ENCODE results near the gene SARM1. TPM values are rescaled to one million over a fixed set of nuclear protein-coding genes. Genes with fewer than 3 reads are reported as not detected.
A peak's percentile ranks its signal among the peaks of the same experiment; 100 is the strongest.
"Not testable (repeated sequence)": the region's sequence is repeated elsewhere in the genome, so short reads cannot be mapped to it uniquely, and the experiment has no call there.

The SARM1 gene
- total RNA-seq, 3 donors from 2014 or later (not counting 1 experiment from before 2014, with no cell fraction given), result 25.7 to 33.0 (median 26.2) TPM

DNA sequence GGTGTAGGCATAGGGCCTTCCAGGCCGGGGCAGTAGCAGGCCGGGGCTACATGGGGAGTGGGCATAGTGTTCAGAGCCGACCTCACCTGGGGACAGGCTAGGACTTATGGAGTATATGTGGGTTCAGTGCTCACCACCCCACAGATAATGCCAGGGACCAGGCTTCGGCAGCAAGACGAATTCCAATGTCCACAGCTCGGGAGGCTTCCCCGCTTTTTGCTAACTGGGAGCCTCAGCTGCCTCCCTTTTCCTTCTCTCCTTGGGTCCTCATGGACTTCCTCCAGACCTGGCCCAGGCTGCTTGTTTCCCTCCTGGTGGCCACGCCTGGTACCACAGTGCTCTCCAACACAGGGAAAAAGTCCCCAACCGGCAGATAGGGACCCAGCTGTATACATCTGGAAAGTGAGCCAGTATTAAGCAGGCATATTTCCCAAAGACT lies 54.6 kb downstream of the SARM1 start:
- Mint-ChIP-seq H3K27me3 (ENCODE audit: low read depth in 2 of 2) (peaks cover 5 to 9% of the 10 kb centered on the region in 2 donors), H3K4me3 (no peak overlapping the region), H3K36me3 (no peaks in the 10 kb centered on the region), H3K27ac (no peak overlapping the region), H3K9me3 (no peaks in the 10 kb centered on the region), H3K4me1 (no peaks in the 10 kb centered on the region)
- TF ChIP-seq, protein P1, sequence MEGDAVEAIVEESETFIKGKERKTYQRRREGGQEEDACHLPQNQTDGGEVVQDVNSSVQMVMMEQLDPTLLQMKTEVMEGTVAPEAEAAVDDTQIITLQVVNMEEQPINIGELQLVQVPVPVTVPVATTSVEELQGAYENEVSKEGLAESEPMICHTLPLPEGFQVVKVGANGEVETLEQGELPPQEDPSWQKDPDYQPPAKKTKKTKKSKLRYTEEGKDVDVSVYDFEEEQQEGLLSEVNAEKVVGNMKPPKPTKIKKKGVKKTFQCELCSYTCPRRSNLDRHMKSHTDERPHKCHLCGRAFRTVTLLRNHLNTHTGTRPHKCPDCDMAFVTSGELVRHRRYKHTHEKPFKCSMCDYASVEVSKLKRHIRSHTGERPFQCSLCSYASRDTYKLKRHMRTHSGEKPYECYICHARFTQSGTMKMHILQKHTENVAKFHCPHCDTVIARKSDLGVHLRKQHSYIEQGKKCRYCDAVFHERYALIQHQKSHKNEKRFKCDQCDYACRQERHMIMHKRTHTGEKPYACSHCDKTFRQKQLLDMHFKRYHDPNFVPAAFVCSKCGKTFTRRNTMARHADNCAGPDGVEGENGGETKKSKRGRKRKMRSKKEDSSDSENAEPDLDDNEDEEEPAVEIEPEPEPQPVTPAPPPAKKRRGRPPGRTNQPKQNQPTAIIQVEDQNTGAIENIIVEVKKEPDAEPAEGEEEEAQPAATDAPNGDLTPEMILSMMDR (IDR thresholded peaks at IDR 0.05), result no peak
- DNase-seq, result peak in 1 of 2 donors; percentile 12
- Histone ChIP-seq H3K4me1 (ENCODE audit: control insufficient read depth, insufficient read depth, low read length) (no peaks in the 10 kb centered on the region), H3K27ac (ENCODE audit: low read length) (no peak overlapping the region), H3K9me3 (ENCODE audit: control insufficient read depth, insufficient read depth, low read length) (no peaks in the 10 kb centered on the region), H3K27me3 (ENCODE audit: control insufficient read depth, insufficient read depth, low read length) (no peaks in the 10 kb centered on the region), H3K4me3 (ENCODE audit: low read length) (no peak overlapping the region), H3K36me3 (ENCODE audit: control insufficient read depth, insufficient read depth, low read length) (no peaks in the 10 kb centered on the region)
- intact Hi-C loops (cut with micrococcal nuclease), result no loop called here
- ATAC-seq, result peak in 1 of 3 donors; percentile 10
- 87% methylated on average over 9 of the region's 9 CpGs for WGBS (ENCODE audit: insufficient coverage)

DNA sequence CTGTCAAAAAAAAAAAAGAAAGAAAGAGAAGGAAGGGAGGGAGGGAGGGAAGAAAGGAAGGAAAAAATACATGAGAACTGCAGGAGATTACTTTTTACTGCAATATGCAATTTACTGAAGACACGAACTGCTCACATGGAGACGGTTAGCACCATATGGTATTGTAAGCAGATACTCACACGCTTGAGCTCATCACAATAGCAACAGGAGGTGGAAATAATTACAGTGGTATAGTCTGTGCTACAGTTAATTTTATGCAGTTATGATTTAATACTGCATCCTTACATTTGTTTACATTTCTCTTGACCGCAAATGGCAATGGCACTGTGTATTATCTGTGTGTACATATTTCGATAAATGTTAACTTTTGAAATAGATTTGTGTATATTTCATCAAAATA lies 55.9 kb downstream of the SARM1 start:
- H3K9me3 ChIP-seq (ENCODE audit: control insufficient read depth, insufficient read depth, low read length), result no peaks in the 10 kb centered on the region
- no peak overlapping the region for H3K4me3 ChIP-seq (ENCODE audit: low read length)
- no peaks in the 10 kb centered on the region for H3K9me3 Mint-ChIP-seq
- intact Hi-C loops (cut with micrococcal nuclease), result no loop called here
- TF ChIP-seq, protein P1 (IDR thresholded peaks at IDR 0.05), result no peak
- no peaks in the 10 kb centered on the region for H3K4me1 Mint-ChIP-seq
- H3K27me3 ChIP-seq (ENCODE audit: control insufficient read depth, insufficient read depth, low read length), result no peaks in the 10 kb centered on the region
- 100% methylated on average over 2 of the region's 5 CpGs for WGBS (ENCODE audit: insufficient coverage)
- H3K27ac ChIP-seq (ENCODE audit: low read length), result no peak overlapping the region
- H3K27me3 Mint-ChIP-seq (ENCODE audit: low read depth in 2 of 2), result peaks cover 12 to 17% of the 10 kb centered on the region in 2 donors
- no peaks in the 10 kb centered on the region for H3K36me3 ChIP-seq (ENCODE audit: control insufficient read depth, insufficient read depth, low read length)
- H3K4me1 ChIP-seq (ENCODE audit: control insufficient read depth, insufficient read depth, low read length), result no peaks in the 10 kb centered on the region
- no peak overlapping the region for H3K4me3 Mint-ChIP-seq
- H3K36me3 Mint-ChIP-seq, result no peaks in the 10 kb centered on the region
- ATAC-seq (no peak), DNase-seq (no peak)
- no peak overlapping the region for H3K27ac Mint-ChIP-seq

DNA sequence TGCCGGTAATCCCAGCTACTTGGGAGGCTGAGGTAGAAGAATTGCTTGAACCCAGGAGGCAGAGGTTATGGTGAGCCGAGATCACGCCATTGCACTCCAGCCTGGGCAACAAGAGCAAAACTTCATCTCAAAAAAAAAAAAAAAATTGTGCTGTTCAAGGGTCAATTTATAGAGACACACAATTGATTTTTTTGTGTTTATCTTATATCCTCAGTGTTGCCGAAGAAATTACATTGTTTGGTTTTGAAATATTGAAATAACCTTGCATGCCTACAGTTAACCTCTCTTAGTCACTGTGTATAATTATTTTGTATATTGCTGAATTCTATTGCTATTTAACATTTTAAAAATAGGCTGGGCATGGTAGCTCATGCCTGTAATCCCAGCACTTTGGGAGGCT lies 56.5 kb downstream of the SARM1 start:
- DNase-seq; H3K4me1 ChIP-seq (ENCODE audit: control insufficient read depth, insufficient read depth, low read length); H3K4me3 ChIP-seq (ENCODE audit: low read length); H3K9me3 Mint-ChIP-seq; H3K36me3 ChIP-seq (ENCODE audit: control insufficient read depth, insufficient read depth, low read length); ATAC-seq; H3K27ac ChIP-seq (ENCODE audit: low read length); H3K4me3 Mint-ChIP-seq; H3K9me3 ChIP-seq (ENCODE audit: control insufficient read depth, insufficient read depth, low read length); H3K36me3 Mint-ChIP-seq; H3K27ac Mint-ChIP-seq; H3K4me1 Mint-ChIP-seq; intact Hi-C loops (cut with micrococcal nuclease); H3K27me3 ChIP-seq (ENCODE audit: control insufficient read depth, insufficient read depth, low read length): not testable (repeated sequence)
- 90% methylated on average over 3 of the region's 4 CpGs for WGBS (ENCODE audit: insufficient coverage)
- peaks cover 16 to 20% of the 10 kb centered on the region in 2 donors for H3K27me3 Mint-ChIP-seq (ENCODE audit: low read depth in 2 of 2)

DNA sequence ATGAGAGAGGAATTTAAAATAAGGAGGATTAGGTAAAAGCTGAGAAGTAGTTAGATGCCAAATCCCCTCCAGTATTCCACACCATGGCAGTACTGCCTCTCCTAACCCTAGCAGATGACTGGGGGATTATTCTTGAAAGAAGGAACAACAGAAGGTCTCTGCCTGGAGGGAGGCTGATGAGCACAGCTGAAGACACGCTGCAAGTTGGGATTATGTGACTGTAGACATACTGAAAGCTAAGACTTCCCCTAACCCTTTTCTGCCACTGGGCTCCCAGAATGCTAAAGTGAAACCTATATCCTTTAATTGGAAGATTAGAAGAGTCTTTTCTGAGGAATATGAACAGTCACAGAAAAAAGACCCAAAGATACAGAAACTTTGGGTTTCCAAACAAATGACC lies 62.2 kb downstream of the SARM1 start:
- H3K27me3 Mint-ChIP-seq (ENCODE audit: low read depth in 2 of 2), result peaks cover 13 to 16% of the 10 kb centered on the region in 2 donors
- H3K4me1 Mint-ChIP-seq, result no peaks in the 10 kb centered on the region
- Histone ChIP-seq H3K27ac (ENCODE audit: low read length) (no peak overlapping the region), H3K4me1 (ENCODE audit: control insufficient read depth, insufficient read depth, low read length) (no peaks in the 10 kb centered on the region), H3K4me3 (ENCODE audit: low read length) (no peak overlapping the region), H3K36me3 (ENCODE audit: control insufficient read depth, insufficient read depth, low read length) (no peaks in the 10 kb centered on the region), H3K9me3 (ENCODE audit: control insufficient read depth, insufficient read depth, low read length) (no peaks in the 10 kb centered on the region), H3K27me3 (ENCODE audit: control insufficient read depth, insufficient read depth, low read length) (peaks cover 2% of the 10 kb centered on the region)
- no peaks in the 10 kb centered on the region for H3K9me3 Mint-ChIP-seq
- no peak overlapping the region for H3K4me3 Mint-ChIP-seq
- DNase-seq (no peak), ATAC-seq (no peak)
- intact Hi-C loops (cut with micrococcal nuclease), result no loop called here
- WGBS (ENCODE audit: insufficient coverage), result no CpG with 5 or more reads among the region's 1 CpG
- no peak overlapping the region for H3K27ac Mint-ChIP-seq
- H3K36me3 Mint-ChIP-seq, result no peaks in the 10 kb centered on the region
- TF ChIP-seq, protein P1 (IDR thresholded peaks at IDR 0.05), result no peak

DNA sequence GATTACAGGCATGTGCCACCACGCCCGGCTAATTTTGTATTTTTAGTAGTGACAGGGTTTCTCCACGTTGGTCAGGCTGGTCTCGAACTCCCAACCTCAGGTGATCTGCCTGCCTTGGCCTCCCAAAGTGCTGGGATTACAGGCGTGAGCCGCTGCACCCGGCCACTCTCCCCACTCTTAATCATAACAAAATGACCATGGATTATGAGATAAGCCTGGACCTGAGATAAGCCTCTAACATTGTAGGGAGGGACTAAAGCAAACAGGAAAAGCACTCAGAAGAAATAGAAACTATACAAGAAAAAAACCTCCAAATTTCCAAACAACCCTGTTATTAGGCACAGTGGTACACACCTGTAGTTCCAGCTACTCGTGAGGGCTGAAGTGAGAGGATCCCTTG lies 62.8 kb downstream of the SARM1 start:
- H3K36me3 ChIP-seq (ENCODE audit: control insufficient read depth, insufficient read depth, low read length); H3K4me1 Mint-ChIP-seq; H3K27me3 ChIP-seq (ENCODE audit: control insufficient read depth, insufficient read depth, low read length); H3K27ac Mint-ChIP-seq; H3K36me3 Mint-ChIP-seq; H3K9me3 Mint-ChIP-seq; H3K4me3 ChIP-seq (ENCODE audit: low read length); H3K9me3 ChIP-seq (ENCODE audit: control insufficient read depth, insufficient read depth, low read length); intact Hi-C loops (cut with micrococcal nuclease); DNase-seq; ATAC-seq; H3K4me3 Mint-ChIP-seq; H3K27ac ChIP-seq (ENCODE audit: low read length); H3K4me1 ChIP-seq (ENCODE audit: control insufficient read depth, insufficient read depth, low read length): not testable (repeated sequence)
- H3K27me3 Mint-ChIP-seq (ENCODE audit: low read depth in 2 of 2), result peaks cover 13 to 16% of the 10 kb centered on the region in 2 donors
- WGBS (ENCODE audit: insufficient coverage), result 90% methylated on average over 8 of the region's 8 CpGs
